Stomach smooth muscle (tissue), 2 donors: ENCODE data around the gene MPZL3.

Experiments
- H3K27ac ChIP-seq: one replicate; pipeline ENCODE4 v1.7.0; 2013; ENCODE audit warnings: mild to moderate bottlenecking, low read length, inconsistent platforms
- H3K27me3 ChIP-seq, 2 donors: one replicate each; pipeline ENCODE4 v1.7.0; 2013; ENCODE audit warnings: low read length in 2 of 2; ENCODE audit not compliant: insufficient read depth in 2 of 2, control insufficient read depth in 1 of 2
- H3K36me3 ChIP-seq, 2 donors: one replicate each; pipeline ENCODE4 v1.7.0; 2013; ENCODE audit warnings: low read length in 2 of 2; ENCODE audit not compliant: control insufficient read depth in 2 of 2, insufficient read depth in 2 of 2
- H3K4me1 ChIP-seq: one replicate; pipeline ENCODE4 v1.7.0; 2013; ENCODE audit warnings: low read length; ENCODE audit not compliant: control insufficient read depth, insufficient read depth
- H3K4me3 ChIP-seq, 2 donors: one replicate each; pipeline ENCODE4 v1.7.0; 2013; ENCODE audit warnings: low read length in 2 of 2
- H3K9ac ChIP-seq, 2 donors: one replicate each; pipeline ENCODE4 v1.7.0; 2013; ENCODE audit warnings: low read length in 2 of 2, mild to moderate bottlenecking in 1 of 2
- H3K9me3 ChIP-seq, 2 donors: one replicate each; pipeline ENCODE4 v1.7.0; 2013; ENCODE audit warnings: low read length in 2 of 2; ENCODE audit not compliant: control insufficient read depth in 2 of 2
- donor health status: healthy.
- donor health status: Pancreatic carcinoma.

The MPZL3 gene

DNA sequence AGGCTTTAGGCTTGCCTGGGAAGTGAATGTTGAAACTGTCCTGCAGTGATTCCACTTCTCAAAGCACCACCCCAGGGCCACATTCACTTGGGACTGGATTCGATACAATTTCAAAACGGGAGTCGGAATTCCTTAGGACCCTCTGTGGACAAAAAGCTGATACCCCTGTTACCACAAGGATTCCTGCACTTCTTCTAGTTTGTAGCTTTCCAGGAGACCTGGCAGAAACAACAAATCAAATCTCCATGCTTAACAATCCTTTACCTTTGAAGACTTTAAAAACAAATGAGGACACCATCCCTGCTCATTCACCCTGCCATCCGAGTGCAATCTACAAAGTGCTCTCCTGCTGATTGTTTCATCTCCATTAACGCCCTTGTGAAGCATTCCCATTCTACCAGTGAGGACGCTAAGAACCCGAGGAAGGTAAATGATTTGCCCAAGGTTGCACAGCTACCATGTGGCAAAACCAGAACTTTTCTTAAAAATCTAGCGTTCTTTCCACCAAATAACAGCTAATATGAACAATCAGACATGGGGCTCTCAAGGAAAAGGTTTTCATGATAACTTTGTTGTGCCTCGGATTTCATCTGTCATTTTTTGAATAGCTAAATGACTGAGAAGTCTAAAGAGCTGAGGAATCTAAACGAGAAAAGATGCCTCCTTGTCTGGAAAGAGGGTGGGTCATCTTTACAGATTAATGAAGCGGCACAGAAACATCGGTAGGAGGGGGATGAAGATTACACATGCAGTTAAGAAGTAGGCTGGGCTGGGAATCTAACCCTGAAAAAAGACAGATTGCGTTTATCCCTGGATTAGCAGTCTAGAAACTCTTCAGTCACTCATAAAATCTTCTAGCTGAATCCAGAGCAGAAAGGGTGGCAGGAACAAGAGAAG, 12.7 kb upstream of the MPZL3 start:
- Histone ChIP-seq H3K27ac (no peak overlapping the region), H3K4me1 (no peaks in the 10 kb centered on the region), H3K27me3 (peaks cover 22 to 34% of the 10 kb centered on the region in 2 donors), H3K4me3 (peak overlapping the region; percentile 9 to 62), H3K36me3 (no peaks in the 10 kb centered on the region), H3K9me3 (no peaks in the 10 kb centered on the region), H3K9ac (no peak overlapping the region)

- peak within 1 kb of the TSS in 1 of 2 donors; percentile 6 for H3K9ac ChIP-seq
- H3K36me3 ChIP-seq = no peaks in the 10 kb centered on the region
- H3K9me3 ChIP-seq = no peaks in the 10 kb centered on the region
- no peaks in the 10 kb centered on the region for H3K4me1 ChIP-seq
- H3K4me3 ChIP-seq = peak within 1 kb of the TSS; percentile 9 to 62
- peaks cover 22 to 29% of the 10 kb centered on the region in 2 donors for H3K27me3 ChIP-seq
- H3K27ac ChIP-seq = no peak within 1 kb of the TSS
Observed at GRCh38 chr11:118263695-118264568, 11.8 kb upstream of the MPZL3 start, which contains the start of gene MPZL2. MPZL2 (minus strand) TSS chr11:118264297; CDS start chr11:118264153, 144 bp downstream.

DNA sequence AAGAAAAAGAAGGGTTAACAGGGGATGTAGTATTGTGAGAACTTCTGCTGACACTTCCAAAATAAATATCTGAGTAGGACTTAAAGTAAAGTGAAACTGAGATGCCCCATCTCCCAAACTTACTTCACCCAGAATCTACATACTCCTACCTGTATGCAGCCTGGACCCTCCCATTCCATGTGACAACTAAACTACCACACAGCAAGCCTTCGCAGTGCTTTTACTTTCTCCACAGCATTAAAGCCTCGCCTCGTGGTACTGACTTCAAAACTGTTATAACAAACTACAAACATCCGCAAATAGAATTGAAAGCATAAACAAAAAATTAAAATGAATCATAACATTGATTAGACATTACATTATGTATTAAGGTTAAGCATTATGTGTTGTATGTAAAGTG, 10.9 kb upstream of the MPZL3 start:
- Histone ChIP-seq H3K27me3 (peaks cover 22 to 29% of the 10 kb centered on the region in 2 donors), H3K4me1 (no peaks in the 10 kb centered on the region), H3K4me3 (no peak overlapping the region), H3K9me3 (no peaks in the 10 kb centered on the region), H3K9ac (no peak overlapping the region), H3K36me3 (no peaks in the 10 kb centered on the region), H3K27ac (no peak overlapping the region)

DNA sequence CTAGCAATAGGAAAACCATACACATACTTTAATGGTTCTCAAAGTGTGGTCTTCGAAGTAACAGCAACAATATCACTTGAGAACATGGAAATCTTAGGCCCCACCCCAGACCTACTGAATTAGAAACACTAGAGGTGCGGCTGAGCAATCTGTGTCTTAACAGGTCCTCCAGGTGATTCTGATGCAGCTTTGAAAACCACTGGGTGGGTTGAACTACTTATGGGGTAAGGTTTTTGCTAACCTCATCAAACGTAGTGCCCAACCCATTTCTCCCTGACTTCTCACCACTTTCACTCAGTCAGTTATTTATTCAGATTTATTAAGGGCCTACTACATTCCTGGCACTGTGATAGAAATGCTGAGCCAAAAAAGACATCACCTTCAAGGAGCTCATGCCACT, 8.2 kb upstream of the MPZL3 start:
- Histone ChIP-seq H3K4me1 (no peaks in the 10 kb centered on the region), H3K9me3 (no peaks in the 10 kb centered on the region), H3K27ac (no peak overlapping the region), H3K4me3 (no peak overlapping the region), H3K36me3 (no peaks in the 10 kb centered on the region), H3K27me3 (peaks cover 22 to 24% of the 10 kb centered on the region in 2 donors), H3K9ac (no peak overlapping the region)

DNA sequence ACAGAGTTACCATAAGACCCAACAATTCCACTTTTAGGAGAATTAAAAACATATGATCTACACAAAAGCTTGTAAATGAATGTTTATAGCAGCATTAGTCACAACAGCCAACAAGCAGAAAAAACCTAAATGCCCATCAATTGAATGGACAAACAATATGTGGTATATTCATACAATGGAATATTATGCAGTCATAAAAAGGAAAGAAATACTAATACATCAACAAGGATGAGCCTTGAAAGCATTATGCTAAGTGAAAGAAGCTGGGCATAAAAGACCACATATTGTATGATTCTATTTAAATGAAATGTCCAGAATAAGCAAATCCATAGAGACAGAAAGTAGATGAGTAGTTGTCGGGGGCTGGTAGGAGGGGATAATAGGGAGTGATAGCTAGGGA, 7.0 kb upstream of the MPZL3 start:
- H3K27ac ChIP-seq = no peak overlapping the region
- no peak overlapping the region for H3K9ac ChIP-seq
- H3K4me3 ChIP-seq = no peak overlapping the region
- peaks cover 16 to 21% of the 10 kb centered on the region in 2 donors for H3K27me3 ChIP-seq
- H3K9me3 ChIP-seq = no peaks in the 10 kb centered on the region
- H3K4me1 ChIP-seq = no peaks in the 10 kb centered on the region
- no peaks in the 10 kb centered on the region for H3K36me3 ChIP-seq

DNA sequence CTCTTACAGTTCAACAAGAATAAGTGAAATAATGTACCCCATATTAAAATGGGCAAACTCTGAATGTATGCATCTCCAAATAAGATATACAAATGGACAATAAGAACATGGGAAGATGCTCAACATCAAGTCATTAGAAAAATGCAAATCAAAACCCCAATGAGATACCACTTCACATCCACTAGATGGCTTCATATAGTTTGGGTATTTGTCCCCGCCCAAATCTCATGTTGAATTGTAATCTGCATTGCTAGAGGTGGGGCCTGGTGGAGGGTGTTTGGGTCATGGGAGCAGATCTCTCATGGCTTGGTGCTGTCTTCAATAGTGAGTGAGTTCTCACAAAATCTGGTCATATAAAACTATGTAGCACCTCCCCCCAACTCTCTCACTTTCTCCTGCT, 6.2 kb upstream of the MPZL3 start:
- no peak overlapping the region for H3K4me3 ChIP-seq
- H3K27me3 ChIP-seq = peaks cover 10 to 17% of the 10 kb centered on the region in 2 donors
- no peaks in the 10 kb centered on the region for H3K4me1 ChIP-seq
- H3K27ac ChIP-seq = no peak overlapping the region
- no peak overlapping the region for H3K9ac ChIP-seq
- H3K36me3 ChIP-seq = no peaks in the 10 kb centered on the region
- no peaks in the 10 kb centered on the region for H3K9me3 ChIP-seq

DNA sequence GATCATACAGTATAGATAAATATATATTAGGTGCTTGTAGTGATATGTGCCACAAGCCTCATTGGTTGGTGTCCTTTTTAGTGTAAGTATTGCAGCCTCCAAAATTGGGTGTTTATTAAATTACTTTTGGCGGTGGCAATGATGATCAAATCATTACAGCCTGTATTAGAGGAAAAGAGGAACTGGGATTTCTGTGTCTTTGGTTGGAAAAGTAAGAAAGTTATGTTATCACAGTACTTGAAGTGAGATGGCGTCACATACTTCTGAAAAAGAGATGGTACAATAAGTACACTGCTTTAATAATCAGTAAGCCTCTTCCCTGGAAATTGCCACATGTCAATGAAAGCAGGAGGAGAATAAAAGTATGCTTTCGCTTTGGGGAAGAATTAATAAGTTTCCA, 523 bp upstream of the MPZL3 start:
- Histone ChIP-seq H3K4me1 (no peaks in the 10 kb centered on the region), H3K9ac (no peak overlapping the region), H3K27me3 (peaks cover 0 to 10% of the 10 kb centered on the region in 2 donors), H3K4me3 (peak overlapping the region; percentile 87 to 99), H3K27ac (no peak overlapping the region), H3K9me3 (no peaks in the 10 kb centered on the region), H3K36me3 (no peaks in the 10 kb centered on the region)

- peaks cover under 1 to 5% of the 10 kb centered on the region in 2 donors for H3K27me3 ChIP-seq
- H3K27ac ChIP-seq = no peak overlapping the region
- no peak overlapping the region for H3K9ac ChIP-seq
- no peak overlapping the region for H3K4me3 ChIP-seq
- no peaks in the 10 kb centered on the region for H3K4me1 ChIP-seq
- no peaks in the 10 kb centered on the region for H3K9me3 ChIP-seq
- no peaks in the 10 kb centered on the region for H3K36me3 ChIP-seq
Observed at GRCh38 chr11:118247041-118247440, 5.1 kb downstream of the MPZL3 start.

- Histone ChIP-seq H3K36me3 (no peaks in the 10 kb centered on the region), H3K9me3 (no peaks in the 10 kb centered on the region), H3K4me1 (no peaks in the 10 kb centered on the region), H3K4me3 (no peak overlapping the region), H3K27ac (no peak overlapping the region), H3K27me3 (peaks cover 0 to 5% of the 10 kb centered on the region in 2 donors), H3K9ac (no peak overlapping the region)
Observed at GRCh38 chr11:118245936-118246562, 6.1 kb downstream of the MPZL3 start.

DNA sequence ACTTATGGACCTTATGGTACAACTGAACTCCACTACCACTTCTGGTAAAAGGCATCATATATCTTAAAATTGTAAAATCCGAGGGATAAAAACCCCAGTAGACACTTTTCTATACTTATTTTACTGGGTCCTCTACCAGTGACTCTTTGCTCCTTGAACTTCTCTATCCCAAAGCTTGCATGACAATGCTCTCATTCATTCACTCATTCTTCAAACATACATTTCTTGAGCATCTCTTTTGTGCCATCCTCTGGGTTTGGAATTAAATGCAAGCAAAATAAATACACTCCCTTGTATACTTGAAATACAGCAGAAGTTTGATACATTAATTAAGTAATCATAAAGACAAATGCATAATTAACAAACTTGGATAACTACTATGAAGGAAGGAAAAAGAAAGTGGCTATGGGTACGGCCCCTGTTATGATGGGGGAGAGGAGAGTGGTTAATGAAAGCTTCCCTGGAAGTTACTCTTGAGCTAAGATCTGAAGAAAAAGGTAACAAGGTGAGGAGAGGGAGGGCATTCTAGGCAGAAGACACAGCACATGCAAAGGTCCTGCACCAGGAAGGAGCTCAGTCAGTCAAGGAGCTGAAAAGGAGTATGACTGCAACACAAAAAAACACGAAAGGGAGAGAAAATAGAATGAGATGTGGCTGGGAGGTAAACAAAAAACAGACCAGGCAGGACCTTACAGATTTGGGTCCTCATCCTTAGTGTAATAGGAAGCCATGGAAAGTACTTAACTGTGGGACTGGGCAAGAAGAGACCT, 8.0 kb downstream of the MPZL3 start:
- no peak overlapping the region for H3K27ac ChIP-seq
- H3K27me3 ChIP-seq = peaks cover 0 to 5% of the 10 kb centered on the region in 2 donors
- H3K36me3 ChIP-seq = no peaks in the 10 kb centered on the region
- no peak overlapping the region for H3K9ac ChIP-seq
- no peak overlapping the region for H3K4me3 ChIP-seq
- no peaks in the 10 kb centered on the region for H3K4me1 ChIP-seq
- H3K9me3 ChIP-seq = no peaks in the 10 kb centered on the region
